8988T (cell line): ENCODE results near the gene FYCO1.

Source experiments
- DNase-seq: peaks from one replicate; pipeline ENCODE4 v3.0.0; 2011

FYCO1 gene

GRCh38 chr3:45959201-45959600 lies 36.4 kb downstream of the FYCO1 start:
- no peak for DNase-seq

- DNase-seq, result no peak
Measured at GRCh38 chr3:45958321-45958791, 37.3 kb downstream of the FYCO1 start.

GRCh38 chr3:45957586-45957985 lies 38.0 kb downstream of the FYCO1 start:
- no peak for DNase-seq

- DNase-seq, result no peak
Measured at GRCh38 chr3:45955706-45956105, 39.9 kb downstream of the FYCO1 start.

GRCh38 chr3:45955017-45955647 lies 40.5 kb downstream of the FYCO1 start:
- DNase-seq, result no peak

GRCh38 chr3:45954306-45954705 lies 41.3 kb downstream of the FYCO1 start:
- no peak for DNase-seq

- no peak for DNase-seq
Measured at GRCh38 chr3:45953536-45953935, 42.1 kb downstream of the FYCO1 start.

- no peak for DNase-seq
Measured at GRCh38 chr3:45952456-45952855, 43.2 kb downstream of the FYCO1 start.

GRCh38 chr3:45951946-45952345 lies 43.7 kb downstream of the FYCO1 start:
- DNase-seq, result no peak

GRCh38 chr3:45950686-45951600 lies 44.7 kb downstream of the FYCO1 start:
- DNase-seq, result no peak

GRCh38 chr3:45950131-45950530 lies 45.5 kb downstream of the FYCO1 start:
- no peak for DNase-seq

GRCh38 chr3:45949432-45949831 lies 46.2 kb downstream of the FYCO1 start:
- no peak for DNase-seq

GRCh38 chr3:45948881-45949280 lies 46.7 kb downstream of the FYCO1 start:
- DNase-seq, result no peak

GRCh38 chr3:45948311-45948781 lies 47.3 kb downstream of the FYCO1 start:
- DNase-seq, result no peak

GRCh38 chr3:45947361-45947760 lies 48.3 kb downstream of the FYCO1 start:
- DNase-seq, result no peak

GRCh38 chr3:45946875-45947274 lies 48.7 kb downstream of the FYCO1 start:
- DNase-seq, result no peak

- no peak for DNase-seq
Measured at GRCh38 chr3:45946307-45946706, 49.3 kb downstream of the FYCO1 start.

- DNase-seq, result no peak
Measured at GRCh38 chr3:45944830-45945620, 50.6 kb downstream of the FYCO1 start.

- no peak for DNase-seq
Measured at GRCh38 chr3:45943207-45943846, 52.3 kb downstream of the FYCO1 start, which contains the start of gene CXCR6. Gene CXCR6, plus strand, starts transcription at chr3:45943464. Its CDS starts 3,018 bp downstream, at chr3:45946482.

- DNase-seq, result no peak
Measured at GRCh38 chr3:45942051-45942825, 53.4 kb downstream of the FYCO1 start.

GRCh38 chr3:45940781-45941365 lies 54.8 kb downstream of the FYCO1 start:
- no peak for DNase-seq
